Stomach smooth muscle (tissue), 2 donors: ENCODE measurements around the gene ADARB2.
"Not testable (repeated sequence)": the region's sequence is repeated elsewhere in the genome, so short reads cannot be mapped to it uniquely, and the experiment has no call there.

Source experiments
- H3K27ac ChIP-seq: one replicate; pipeline ENCODE4 v1.7.0; 2013; ENCODE audit warnings: mild to moderate bottlenecking, low read length, inconsistent platforms
- H3K27me3 ChIP-seq, 2 donors: one replicate each; pipeline ENCODE4 v1.7.0; 2013; ENCODE audit warnings: low read length in 2 of 2; ENCODE audit not compliant: insufficient read depth in 2 of 2, control insufficient read depth in 1 of 2
- H3K36me3 ChIP-seq, 2 donors: one replicate each; pipeline ENCODE4 v1.7.0; 2013; ENCODE audit warnings: low read length in 2 of 2; ENCODE audit not compliant: control insufficient read depth in 2 of 2, insufficient read depth in 2 of 2
- H3K4me1 ChIP-seq: one replicate; pipeline ENCODE4 v1.7.0; 2013; ENCODE audit warnings: low read length; ENCODE audit not compliant: control insufficient read depth, insufficient read depth
- H3K4me3 ChIP-seq, 2 donors: one replicate each; pipeline ENCODE4 v1.7.0; 2013; ENCODE audit warnings: low read length in 2 of 2
- H3K9ac ChIP-seq, 2 donors: one replicate each; pipeline ENCODE4 v1.7.0; 2013; ENCODE audit warnings: low read length in 2 of 2, mild to moderate bottlenecking in 1 of 2
- H3K9me3 ChIP-seq, 2 donors: one replicate each; pipeline ENCODE4 v1.7.0; 2013; ENCODE audit warnings: low read length in 2 of 2; ENCODE audit not compliant: control insufficient read depth in 2 of 2
- donor health status: healthy.
- donor health status: Pancreatic carcinoma.

Gene ADARB2

DNA sequence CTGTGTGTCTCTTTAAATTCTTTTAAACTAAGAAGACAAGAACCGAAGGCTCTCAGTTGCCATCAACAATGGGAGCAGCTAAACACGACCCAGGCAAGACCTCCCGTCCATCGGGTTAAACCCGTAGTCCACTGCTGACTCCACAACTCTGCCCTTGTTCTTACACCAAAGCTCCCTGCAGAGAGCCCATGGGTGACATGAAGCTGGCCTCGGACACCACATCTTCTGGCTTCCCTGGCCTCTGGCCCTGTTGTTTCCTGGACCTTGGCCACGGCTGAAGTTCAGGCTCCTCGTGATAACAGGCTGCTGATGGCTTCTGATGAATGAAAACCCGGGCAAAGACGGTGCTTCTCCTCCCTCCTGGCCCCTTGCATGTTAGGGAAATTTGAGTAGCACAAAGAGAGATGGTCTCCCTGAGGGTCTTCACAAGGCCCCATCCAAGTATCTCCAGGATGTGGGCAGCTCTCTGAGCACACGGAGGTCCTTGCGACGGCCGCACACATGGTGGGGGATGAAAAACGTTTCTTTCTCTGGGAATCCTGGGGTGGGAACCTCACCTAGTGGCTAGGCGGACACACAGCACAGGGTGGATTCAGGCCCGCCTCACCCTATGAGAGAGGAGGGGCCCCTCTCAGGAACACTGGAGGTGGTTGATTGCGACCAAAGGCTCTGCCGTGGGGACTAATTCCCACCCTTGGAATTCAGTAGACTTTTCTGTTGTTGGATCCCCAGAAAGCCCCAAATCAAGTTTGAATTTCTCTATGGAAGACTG, 271.1 kb downstream of the ADARB2 start:
- H3K4me3 ChIP-seq: no peak overlapping the region
- no peaks in the 10 kb centered on the region for H3K4me1 ChIP-seq
- H3K36me3 ChIP-seq: no peaks in the 10 kb centered on the region
- H3K9ac ChIP-seq: no peak overlapping the region
- no peaks in the 10 kb centered on the region for H3K9me3 ChIP-seq
- H3K27ac ChIP-seq: no peak overlapping the region
- peaks cover 0 to 5% of the 10 kb centered on the region in 2 donors for H3K27me3 ChIP-seq

DNA sequence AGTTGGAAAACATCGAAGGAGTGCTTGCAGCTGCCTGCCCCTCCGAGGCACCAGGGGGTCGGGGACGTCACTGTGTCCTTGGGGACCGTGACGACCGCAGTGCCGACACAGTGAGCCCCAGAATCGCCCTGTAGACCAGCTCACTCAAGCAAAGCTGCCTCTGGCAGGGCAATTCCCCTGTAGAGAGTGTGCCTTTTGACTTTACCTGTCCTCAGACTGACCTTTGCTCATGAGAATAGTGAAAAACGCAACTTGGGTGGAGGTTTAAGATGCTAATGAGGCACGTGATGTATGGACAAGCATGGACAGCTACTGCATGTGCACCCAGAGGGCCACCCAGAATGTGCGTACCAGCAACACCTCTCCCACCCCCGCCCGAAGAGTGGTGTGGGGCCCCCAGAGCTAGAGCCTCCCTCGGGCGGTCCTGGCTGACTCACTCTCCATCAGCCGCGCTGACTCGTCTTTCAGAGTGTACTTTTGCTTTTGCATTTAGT, 271.9 kb downstream of the ADARB2 start:
- Histone ChIP-seq H3K27me3 (peaks cover 0 to 5% of the 10 kb centered on the region in 2 donors), H3K4me1 (no peaks in the 10 kb centered on the region), H3K4me3 (no peak overlapping the region)

DNA sequence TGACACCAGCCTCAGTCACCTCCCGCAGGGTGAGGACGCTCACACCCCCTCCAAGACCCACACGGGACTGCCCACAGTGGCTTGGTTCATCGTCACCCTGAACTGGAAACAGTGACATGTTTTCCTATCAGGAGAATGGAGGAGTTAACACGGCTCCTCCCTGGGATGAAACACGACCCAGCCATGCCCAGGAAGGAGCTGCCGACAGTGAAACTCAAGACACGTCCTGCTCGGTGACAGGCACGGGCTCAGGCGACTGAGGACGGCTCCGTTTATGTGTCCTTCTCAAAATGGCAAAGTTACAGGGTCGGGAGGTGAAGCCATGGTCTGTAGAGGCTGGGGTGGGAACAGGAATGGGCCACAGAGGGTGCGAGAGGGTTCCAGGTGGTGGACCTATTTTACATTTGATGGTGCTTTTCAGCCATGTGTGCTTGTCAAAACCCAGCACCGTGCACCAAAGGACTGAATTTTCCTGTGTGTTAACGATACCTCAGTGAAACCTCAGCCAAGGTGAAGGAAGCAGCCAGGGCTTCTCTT, 272.4 kb downstream of the ADARB2 start:
- no peak overlapping the region for H3K27ac ChIP-seq
- H3K36me3 ChIP-seq: no peaks in the 10 kb centered on the region
- no peak overlapping the region for H3K4me3 ChIP-seq
- H3K9me3 ChIP-seq: no peaks in the 10 kb centered on the region
- no peaks in the 10 kb centered on the region for H3K4me1 ChIP-seq
- peaks cover 0 to 5% of the 10 kb centered on the region in 2 donors for H3K27me3 ChIP-seq
- no peak overlapping the region for H3K9ac ChIP-seq

More for the DNA sequence above, 271.9 kb downstream of the ADARB2 start:
- H3K9ac ChIP-seq: no peak overlapping the region
- no peaks in the 10 kb centered on the region for H3K9me3 ChIP-seq
- no peak overlapping the region for H3K27ac ChIP-seq
- no peaks in the 10 kb centered on the region for H3K36me3 ChIP-seq

DNA sequence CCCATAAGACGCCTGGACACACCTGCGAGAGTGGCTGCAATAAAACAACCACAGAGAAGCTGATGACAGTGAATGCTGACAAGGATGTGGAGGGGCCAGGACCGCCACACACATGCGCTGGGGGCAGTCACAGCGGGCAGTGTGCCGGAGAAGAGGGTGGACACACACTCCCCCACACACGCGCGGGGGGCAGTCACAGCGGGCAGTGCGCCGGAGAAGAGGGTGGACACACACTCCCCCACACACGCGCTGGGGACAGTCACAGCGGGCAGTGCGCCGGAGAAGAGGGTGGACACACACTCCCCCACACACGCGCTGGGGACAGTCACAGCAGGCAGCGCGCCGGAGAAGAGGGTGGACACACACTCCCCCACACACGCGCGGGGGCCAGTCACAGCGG, 273.4 kb downstream of the ADARB2 start:
- H3K36me3 ChIP-seq, H3K4me1 ChIP-seq, H3K9me3 ChIP-seq, H3K9ac ChIP-seq, H3K27ac ChIP-seq, H3K27me3 ChIP-seq, H3K4me3 ChIP-seq: not testable (repeated sequence)

DNA sequence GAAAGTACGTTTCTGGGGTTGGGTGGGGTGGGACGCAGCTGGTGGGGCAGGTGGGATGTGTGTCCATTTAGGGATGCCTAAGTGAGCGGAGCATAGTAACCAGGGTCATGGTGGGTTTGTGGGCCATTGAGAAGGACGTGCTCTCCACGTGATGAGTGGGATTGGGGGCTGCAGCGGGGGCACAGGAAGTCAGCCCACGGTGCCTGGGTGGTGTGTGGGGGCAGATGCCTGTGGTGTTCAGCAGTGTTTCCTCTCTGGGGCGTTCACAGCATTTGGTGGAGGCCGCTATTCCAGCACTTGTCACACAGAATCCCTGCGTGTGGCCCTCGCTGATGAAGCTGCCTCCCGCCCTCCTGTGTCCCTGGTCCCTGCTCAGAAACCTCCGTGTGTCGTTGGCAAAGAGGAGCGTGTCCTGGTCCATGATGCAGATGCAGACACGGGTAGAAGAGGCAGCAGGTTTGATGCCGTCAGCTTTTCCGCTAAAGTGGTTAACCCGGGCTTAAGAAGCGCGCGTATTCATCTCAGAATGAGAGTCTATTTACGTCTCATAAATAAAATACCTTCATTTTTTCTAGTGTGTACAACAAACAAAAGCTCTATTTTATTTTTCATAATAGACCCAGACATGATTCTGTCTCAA, 274.2 kb downstream of the ADARB2 start:
- Histone ChIP-seq H3K4me1 (no peaks in the 10 kb centered on the region), H3K9me3 (no peaks in the 10 kb centered on the region), H3K9ac (no peak overlapping the region), H3K27me3 (peaks cover 0 to 3% of the 10 kb centered on the region in 2 donors), H3K27ac (no peak overlapping the region), H3K36me3 (no peaks in the 10 kb centered on the region), H3K4me3 (no peak overlapping the region)

DNA sequence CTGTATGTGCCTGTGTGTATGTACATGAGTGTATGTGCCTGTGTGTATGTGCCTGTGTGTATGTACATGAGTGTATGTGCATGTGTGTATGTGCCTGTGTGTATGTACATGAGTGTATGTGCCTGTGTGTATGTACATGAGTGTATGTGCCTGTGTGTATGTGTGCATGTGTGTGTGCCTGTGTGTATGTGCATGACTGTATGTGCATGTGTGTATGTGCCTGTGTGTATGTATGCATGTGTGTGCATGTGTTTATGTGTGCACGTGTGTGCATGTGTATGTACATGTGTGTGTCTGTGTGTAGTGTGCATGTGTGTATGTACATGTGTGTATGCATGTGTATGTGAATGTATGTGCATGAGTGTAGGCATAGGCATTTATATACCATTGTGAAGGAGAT, 274.8 kb downstream of the ADARB2 start:
- Histone ChIP-seq H3K27ac (no peak overlapping the region), H3K9me3 (no peaks in the 10 kb centered on the region), H3K4me3 (no peak overlapping the region), H3K9ac (no peak overlapping the region), H3K27me3 (peaks cover 0 to 3% of the 10 kb centered on the region in 2 donors), H3K36me3 (no peaks in the 10 kb centered on the region), H3K4me1 (no peaks in the 10 kb centered on the region)

DNA sequence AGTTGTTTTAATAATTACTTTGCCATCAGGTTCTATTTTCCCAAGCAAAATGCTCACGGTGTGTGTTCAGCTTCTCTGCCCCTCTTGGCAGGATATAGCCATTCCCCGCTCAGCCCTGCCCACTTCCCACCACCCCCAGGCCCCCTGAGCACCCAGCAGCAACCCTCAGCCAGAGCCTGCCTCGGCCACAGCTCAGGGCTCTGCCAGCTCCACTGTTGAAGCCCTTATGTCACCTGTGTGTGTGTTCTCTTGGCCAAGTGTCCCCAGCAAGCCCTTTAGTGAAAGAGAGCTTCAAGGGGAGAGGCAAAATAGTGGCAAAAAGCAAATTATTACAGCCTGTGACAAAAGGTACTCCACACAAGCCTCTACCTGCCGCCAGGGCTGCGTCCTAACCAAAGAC, 275.3 kb downstream of the ADARB2 start:
- no peak overlapping the region for H3K9ac ChIP-seq
- no peaks in the 10 kb centered on the region for H3K9me3 ChIP-seq
- H3K4me3 ChIP-seq: no peak overlapping the region
- peaks cover 0 to 3% of the 10 kb centered on the region in 2 donors for H3K27me3 ChIP-seq
- no peaks in the 10 kb centered on the region for H3K4me1 ChIP-seq
- no peak overlapping the region for H3K27ac ChIP-seq
- H3K36me3 ChIP-seq: no peaks in the 10 kb centered on the region

DNA sequence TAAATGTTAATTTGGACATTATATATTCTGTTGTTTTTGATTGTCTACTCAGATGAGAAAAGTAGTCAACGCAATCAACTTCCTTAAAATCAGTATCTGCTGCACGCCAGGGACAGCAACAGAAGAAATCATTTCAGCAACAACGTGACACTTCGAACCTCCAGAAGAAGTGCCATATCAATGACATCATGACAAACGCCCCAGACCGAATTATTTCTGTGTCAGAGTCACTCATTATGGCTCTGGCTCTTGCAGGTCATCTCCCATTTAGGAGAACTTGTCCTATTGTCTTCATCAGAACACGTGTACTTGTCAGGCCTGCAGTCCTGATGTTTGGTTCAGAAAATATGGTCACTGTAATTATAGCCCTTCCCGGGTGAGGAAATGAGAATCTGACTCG, 276.3 kb downstream of the ADARB2 start:
- Histone ChIP-seq H3K27me3 (peaks cover 0 to 4% of the 10 kb centered on the region in 2 donors), H3K36me3 (no peaks in the 10 kb centered on the region), H3K4me1 (no peaks in the 10 kb centered on the region), H3K9ac (no peak overlapping the region), H3K4me3 (no peak overlapping the region), H3K9me3 (no peaks in the 10 kb centered on the region), H3K27ac (no peak overlapping the region)

DNA sequence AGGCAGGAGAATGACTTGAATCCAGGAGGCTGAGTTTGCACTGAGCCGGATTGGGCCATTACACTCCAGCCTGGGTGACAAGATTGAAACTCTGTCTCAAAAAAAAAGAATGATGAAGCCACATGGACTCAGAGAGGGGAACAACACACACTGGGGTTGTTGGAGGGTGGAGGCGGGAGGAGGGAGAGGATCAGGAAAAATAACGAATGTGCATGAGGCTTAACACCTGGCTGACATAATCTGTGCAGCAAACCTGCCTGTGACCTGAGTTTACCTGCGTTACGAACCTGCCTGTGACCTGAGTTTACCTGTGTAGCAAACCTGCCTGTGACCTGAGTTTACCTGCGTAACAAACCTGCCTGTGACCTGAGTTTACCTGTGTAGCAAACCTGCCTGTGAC, 277.7 kb downstream of the ADARB2 start:
- not testable (repeated sequence) for H3K27me3 ChIP-seq, H3K9ac ChIP-seq, H3K4me1 ChIP-seq, H3K9me3 ChIP-seq, H3K4me3 ChIP-seq, H3K36me3 ChIP-seq, H3K27ac ChIP-seq

DNA sequence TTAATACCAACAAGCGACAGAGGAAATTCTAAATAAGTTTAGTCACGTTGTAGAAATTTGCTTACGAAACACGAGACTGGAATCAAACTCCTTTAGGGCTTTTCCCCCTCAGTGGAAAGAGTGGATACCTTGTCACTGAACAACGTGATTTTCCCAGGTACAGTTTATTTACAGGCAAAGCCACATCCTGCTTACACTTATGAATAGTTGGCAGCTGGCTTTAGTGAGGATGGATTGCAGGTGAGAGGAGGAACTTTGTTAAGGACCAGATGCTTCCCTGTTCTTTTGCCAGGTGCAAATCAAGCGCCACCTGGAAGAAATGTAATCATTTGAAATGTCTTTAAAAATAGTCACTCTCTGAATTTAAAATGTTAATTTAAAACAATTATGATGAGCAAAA, 282.4 kb downstream of the ADARB2 start:
- H3K9me3 ChIP-seq: no peaks in the 10 kb centered on the region
- H3K4me3 ChIP-seq: no peak overlapping the region
- H3K36me3 ChIP-seq: no peaks in the 10 kb centered on the region
- H3K27ac ChIP-seq: no peak overlapping the region
- no peaks in the 10 kb centered on the region for H3K4me1 ChIP-seq
- peaks cover 2 to 6% of the 10 kb centered on the region in 2 donors for H3K27me3 ChIP-seq
- no peak overlapping the region for H3K9ac ChIP-seq

DNA sequence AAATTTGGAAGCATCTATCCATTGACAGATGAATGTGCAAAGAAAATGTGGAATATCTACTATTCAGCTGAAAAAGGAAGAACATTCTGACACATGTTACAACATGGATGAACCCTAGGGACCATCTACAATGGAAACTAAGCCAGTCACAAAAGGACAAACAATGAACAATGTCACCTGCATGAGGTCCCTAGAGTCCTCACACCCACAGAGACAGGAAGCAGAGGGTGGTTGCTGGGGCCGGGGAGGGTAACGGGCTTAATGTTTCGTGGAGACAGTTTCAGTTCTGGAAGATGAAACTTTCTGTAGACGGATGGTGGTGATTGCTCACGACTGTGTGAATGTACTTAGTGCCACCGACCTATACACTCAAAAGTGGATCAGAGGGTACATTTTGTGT, 282.9 kb downstream of the ADARB2 start:
- Histone ChIP-seq H3K27me3 (peaks cover 2 to 6% of the 10 kb centered on the region in 2 donors), H3K4me1 (no peaks in the 10 kb centered on the region), H3K4me3 (no peak overlapping the region), H3K27ac (no peak overlapping the region), H3K9me3 (no peaks in the 10 kb centered on the region), H3K36me3 (no peaks in the 10 kb centered on the region), H3K9ac (no peak overlapping the region)
